Endothelial cell of umbilical vein (primary cell): Measurements from ENCODE around the gene ACSF3. TPM values are rescaled to one million over a fixed set of nuclear protein-coding genes. Genes with fewer than 3 reads are reported as not detected.
"Not testable (repeated sequence)": the region's sequence is repeated elsewhere in the genome, so short reads cannot be mapped to it uniquely, and the experiment has no call there.

Experiments
- BruUV-seq: library from RNA; stranded (reverse); fragments of 400-500 nt; replicated peaks from 2 replicates; lab custom pipeline; 2021; lab: Mats Ljungman, UMichigan
- CTCF ChIA-PET: fragments of 300-600, 350-600 bp; sonication (Branson Sonifier 250); formaldehyde crosslinking; loops from one replicate; lab custom pipeline; 2021; ENCODE audit warnings: antibody characterized with exemption, inconsistent platforms; lab: Charles Lee
- POLR2A ChIA-PET: fragments of 300-600, 350-600 bp; sonication (Branson Sonifier 250); formaldehyde crosslinking; loops from one replicate; lab custom pipeline; 2021; ENCODE audit warnings: antibody characterized with exemption, inconsistent platforms; lab: Charles Lee
- DNase-seq: peaks from one replicate; pipeline ENCODE4 v3.0.0-alpha.2; 2011; ENCODE audit warnings: low read depth, low spot score
- FAIRE-seq: peaks from 2 replicates; lab custom pipeline; 2011; peaks lifted over from hg19 to GRCh38; lab: Jason Lieb, UNC
- H2AFZ ChIP-seq: 2 replicates; pipeline ENCODE4 v1.6.0; 2012; ENCODE audit warnings: low read depth, low read length, control low read depth, inconsistent platforms
- H3K27ac ChIP-seq: 2 replicates; pipeline ENCODE4 v1.5.1; 2011; ENCODE audit warnings: low read depth, mild to moderate bottlenecking, control low read depth, low read length, moderate library complexity; ENCODE audit not compliant: insufficient read depth
- H3K27me3 ChIP-seq, 2 experiments: 2 replicates each; pipeline versions ENCODE4 v1.6.0 to v1.6.1; 2011; ENCODE audit warnings: low read length in 2 of 2, mixed read lengths in 1 of 2; ENCODE audit not compliant: control insufficient read depth in 2 of 2, insufficient read depth in 2 of 2
- H3K36me3 ChIP-seq, 2 experiments: 2 replicates in 1 of 2; 3 replicates in 1 of 2; pipeline ENCODE4 v1.5.1; 2011; ENCODE audit warnings: low read length in 2 of 2, mild to moderate bottlenecking in 1 of 2, moderate library complexity in 1 of 2; ENCODE audit not compliant: control insufficient read depth in 2 of 2, insufficient read depth in 2 of 2; ENCODE audit errors: extremely low read depth in 1 of 2
- H3K4me1 ChIP-seq: 3 replicates; pipeline ENCODE4 v1.5.1; 2011; ENCODE audit warnings: mild to moderate bottlenecking, low read length; ENCODE audit not compliant: control insufficient read depth, insufficient read depth; ENCODE audit errors: extremely low read depth
- H3K4me2 ChIP-seq: 2 replicates; pipeline ENCODE4 v1.6.1; 2011; ENCODE audit warnings: low read length, control low read depth, mixed read lengths; ENCODE audit not compliant: insufficient read depth
- H3K4me3 ChIP-seq, 3 experiments: fragments of 200-600 bp in 1 of 3; sonication (generic), shearing (Covaris generic) in 1 of 3; replicated peaks in 1 of 3; 2 replicates each; pipeline ENCODE4 v1.5.1; 2011 to 2016; ENCODE audit warnings: control low read depth in 3 of 3, low read length in 3 of 3, mild to moderate bottlenecking in 2 of 3, inconsistent platforms in 1 of 3, low read depth in 1 of 3, moderate library complexity in 1 of 3; ENCODE audit not compliant: insufficient read depth in 1 of 3
- H3K79me2 ChIP-seq: 2 replicates; pipeline ENCODE4 v1.6.0; 2012; ENCODE audit warnings: low read length, inconsistent platforms; ENCODE audit not compliant: control insufficient read depth, insufficient read depth
- H3K9ac ChIP-seq: replicated peaks from 2 replicates; pipeline ENCODE3; 2011; ENCODE audit warnings: low read length, control low read depth; ENCODE audit not compliant: insufficient read depth; ENCODE audit errors: extremely low read depth
- H3K9me1 ChIP-seq: replicated peaks from 3 replicates; pipeline ENCODE4 v1.6.0; 2011; ENCODE audit warnings: mild to moderate bottlenecking, low read length; ENCODE audit not compliant: control insufficient read depth, insufficient read depth; ENCODE audit errors: extremely low read depth
- H3K9me3 ChIP-seq: replicated peaks from 2 replicates; pipeline ENCODE4 v1.5.1; 2012; ENCODE audit warnings: low read length, inconsistent platforms; ENCODE audit not compliant: control insufficient read depth, insufficient read depth
- H4K20me1 ChIP-seq: replicated peaks from 2 replicates; pipeline ENCODE3; 2011; ENCODE audit warnings: mild to moderate bottlenecking, low read length; ENCODE audit not compliant: control insufficient read depth, insufficient read depth; ENCODE audit errors: extremely low read depth
- EZH2 ChIP-seq: IDR thresholded peaks from 2 replicates; pipeline ENCODE4 v1.6.1; 2012; ENCODE audit warnings: borderline replicate concordance, low read depth, mild to moderate bottlenecking, moderate library complexity, low read length, inconsistent platforms; ENCODE audit not compliant: severe bottlenecking
- FOS ChIP-seq: IDR thresholded peaks from 2 replicates; pipeline ENCODE4 v1.6.1; 2011; ENCODE audit warnings: mild to moderate bottlenecking, low read length, moderate library complexity, borderline replicate concordance; ENCODE audit not compliant: insufficient read depth
- GATA2 ChIP-seq: IDR thresholded peaks from 2 replicates; pipeline ENCODE4 v1.7.0; 2011; ENCODE audit warnings: low read depth, mild to moderate bottlenecking, moderate library complexity, mixed read lengths, low read length; ENCODE audit not compliant: insufficient read length, insufficient read depth
- JUN ChIP-seq: IDR thresholded peaks from 2 replicates; pipeline ENCODE4 v1.6.1; 2011; ENCODE audit warnings: borderline replicate concordance, low read depth; ENCODE audit not compliant: insufficient read length, insufficient read depth
- POLR2A ChIP-seq: IDR thresholded peaks from 2 replicates; pipeline ENCODE4 v1.6.1; 2012; ENCODE audit warnings: low read depth, mild to moderate bottlenecking, control low read depth, low read length
- POLR2AphosphoS5 ChIP-seq: IDR thresholded peaks from 2 replicates; pipeline ENCODE4 v1.6.1; 2012; ENCODE audit warnings: low read depth, mild to moderate bottlenecking, control low read depth, low read length, moderate library complexity; ENCODE audit not compliant: insufficient read depth
- dilution Hi-C: fragments of 300-500 bp; cut with MboI; formaldehyde crosslinking; loops from one replicate; pipeline ENCODE4 v1.15.0; 2019; ENCODE audit warnings: low sequenced_read_pairs; ENCODE audit not compliant: extremely low pct_ligation_motif_present
- intact Hi-C: fragments of 100-400 bp; cut with micrococcal nuclease; formaldehyde crosslinking; loops from one replicate; pipeline ENCODE4 v1.10.0; 2022
- polyA plus RNA-seq, 4 experiments: library from polyadenylated mRNA; depleted of rRNA in 3 of 4; stranded (reverse) in 3 of 4; unstranded in 1 of 4; fragments of >200 nt; gene quantifications; 2 replicates each; pipeline versions ENCODE4 v1.2.1 to v1.2.3, GENCODE V29; 2011 to 2012; ENCODE audit warnings: missing spikeins in 1 of 4
- total RNA-seq: library from RNA; stranded (reverse); gene quantifications from 2 replicates; pipeline ENCODE4 v1.2.3, GENCODE V29; 2021
- TF ChIP-seq, protein P1 (sequence below), 2 donors: IDR thresholded peaks; 1 replicate in 1 of 2; 2 replicates in 1 of 2; pipeline ENCODE4 v1.5.1; 2011; ENCODE audit warnings: low read length in 2 of 2, mild to moderate bottlenecking in 2 of 2, moderate library complexity in 2 of 2, control low read depth in 1 of 2, inconsistent platforms in 1 of 2, low read depth in 1 of 2; ENCODE audit not compliant: insufficient read depth in 1 of 2; ENCODE audit errors: extremely low read depth in 1 of 2
- TF ChIP-seq, protein P2 (sequence below): IDR thresholded peaks from 2 replicates; pipeline ENCODE4 v1.6.1; 2011; ENCODE audit not compliant: insufficient read depth, insufficient read length

Gene ACSF3
- total and polyA plus RNA-seq, 2 donors (not counting 3 experiments of a cell fraction or from before 2014, with no cell fraction given), result 18.6 to 33.2 TPM

DNA sequence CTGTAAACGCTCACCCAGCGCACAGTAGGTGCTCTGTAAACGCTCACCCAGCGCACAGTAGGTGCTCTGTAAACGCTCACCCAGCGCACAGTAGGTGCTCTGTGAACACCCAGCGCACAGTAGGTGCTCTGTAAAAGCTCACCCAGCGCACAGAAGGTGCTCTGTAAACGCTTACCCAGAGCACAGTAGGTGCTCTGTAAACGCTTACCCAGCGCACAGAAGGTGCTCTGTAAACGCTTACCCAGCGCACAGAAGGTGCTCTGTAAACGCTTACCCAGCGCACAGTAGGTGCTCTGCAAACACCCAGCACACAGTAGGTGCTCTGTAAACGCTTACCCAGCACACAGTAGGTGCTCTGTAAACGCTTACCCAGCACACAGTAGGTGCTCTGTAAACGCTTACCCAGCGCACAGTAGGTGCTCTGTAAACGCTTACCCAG, 93.0 kb downstream of the ACSF3 start:
- H3K9ac ChIP-seq, POLR2A ChIA-PET, H3K9me1 ChIP-seq, H3K27ac ChIP-seq, H2AFZ ChIP-seq, H3K36me3 ChIP-seq, H3K79me2 ChIP-seq, DNase-seq, H3K4me2 ChIP-seq, FAIRE-seq, H3K9me3 ChIP-seq, H3K4me3 ChIP-seq, CTCF ChIA-PET, H3K4me1 ChIP-seq, dilution Hi-C loops, H3K27me3 ChIP-seq, intact Hi-C loops, H4K20me1 ChIP-seq, BruUV-seq: not testable (repeated sequence)

DNA sequence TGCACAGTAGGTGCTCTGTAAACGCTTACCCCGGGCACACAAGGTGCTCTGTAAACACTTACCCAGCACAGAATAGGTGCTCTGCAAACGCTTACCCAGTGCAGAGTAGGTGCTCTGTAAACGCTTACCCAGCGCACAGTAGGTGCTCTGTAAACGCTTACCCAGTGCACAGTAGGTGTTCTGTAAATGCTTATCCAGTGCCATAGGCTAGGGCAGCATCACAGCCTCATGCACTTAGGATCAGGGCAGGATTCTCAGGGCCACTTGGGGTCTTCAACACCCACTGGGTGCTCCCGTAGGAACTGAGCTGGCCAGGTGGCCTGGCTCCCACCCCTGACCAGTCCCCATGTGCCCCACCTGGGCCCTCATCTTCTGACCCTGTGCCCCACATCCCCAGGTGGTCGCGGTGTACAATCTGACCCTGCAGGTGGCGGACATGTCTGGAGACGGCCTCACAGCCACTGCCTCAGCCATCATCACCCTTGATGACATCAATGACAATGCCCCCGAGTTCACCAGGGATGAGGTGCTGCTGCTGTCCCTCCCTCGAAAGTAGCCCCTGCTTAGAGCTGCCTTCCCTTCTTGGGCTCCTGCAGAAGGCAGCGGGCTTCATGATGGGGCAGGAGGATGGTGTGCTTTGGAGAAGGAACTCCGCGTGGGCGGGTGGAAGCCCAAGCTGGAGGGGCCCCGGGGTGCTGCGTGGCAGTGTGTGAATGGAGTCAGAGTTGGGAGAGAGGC, 93.5 kb downstream of the ACSF3 start:
- CTCF ChIA-PET, result interaction anchor here (0.5 kb wide), 1 partner anchor 254 kb away, joined by 3 read pairs; no protein-coding TSS in a partner anchor
- Histone ChIP-seq H4K20me1 (no peaks in the 10 kb centered on the region), H3K27me3 (peaks cover 0 to 4% of the 10 kb centered on the region in 2 experiments), H3K79me2 (no peaks in the 10 kb centered on the region), H3K9me3 (no peaks in the 10 kb centered on the region), H3K36me3 (no peaks in the 10 kb centered on the region), H3K27ac (no peak overlapping the region), H3K9ac (no peak overlapping the region), H3K4me3 (no peak overlapping the region), H2AFZ (no peak overlapping the region), H3K9me1 (no peaks in the 10 kb centered on the region), H3K4me1 (no peaks in the 10 kb centered on the region), H3K4me2 (no peak overlapping the region)
- no peak for DNase-seq
- TF ChIP-seq, protein P1, sequence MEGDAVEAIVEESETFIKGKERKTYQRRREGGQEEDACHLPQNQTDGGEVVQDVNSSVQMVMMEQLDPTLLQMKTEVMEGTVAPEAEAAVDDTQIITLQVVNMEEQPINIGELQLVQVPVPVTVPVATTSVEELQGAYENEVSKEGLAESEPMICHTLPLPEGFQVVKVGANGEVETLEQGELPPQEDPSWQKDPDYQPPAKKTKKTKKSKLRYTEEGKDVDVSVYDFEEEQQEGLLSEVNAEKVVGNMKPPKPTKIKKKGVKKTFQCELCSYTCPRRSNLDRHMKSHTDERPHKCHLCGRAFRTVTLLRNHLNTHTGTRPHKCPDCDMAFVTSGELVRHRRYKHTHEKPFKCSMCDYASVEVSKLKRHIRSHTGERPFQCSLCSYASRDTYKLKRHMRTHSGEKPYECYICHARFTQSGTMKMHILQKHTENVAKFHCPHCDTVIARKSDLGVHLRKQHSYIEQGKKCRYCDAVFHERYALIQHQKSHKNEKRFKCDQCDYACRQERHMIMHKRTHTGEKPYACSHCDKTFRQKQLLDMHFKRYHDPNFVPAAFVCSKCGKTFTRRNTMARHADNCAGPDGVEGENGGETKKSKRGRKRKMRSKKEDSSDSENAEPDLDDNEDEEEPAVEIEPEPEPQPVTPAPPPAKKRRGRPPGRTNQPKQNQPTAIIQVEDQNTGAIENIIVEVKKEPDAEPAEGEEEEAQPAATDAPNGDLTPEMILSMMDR (IDR thresholded peaks at IDR 0.05; ENCODE audit: extremely low read depth in 1 of 2, insufficient read depth in 1 of 2, low read depth in 1 of 2, low read length in 2 of 2), result no peak
- TF ChIP-seq EZH2, result no peak
- TF ChIP-seq GATA2, result no peak
- TF ChIP-seq, protein P2, sequence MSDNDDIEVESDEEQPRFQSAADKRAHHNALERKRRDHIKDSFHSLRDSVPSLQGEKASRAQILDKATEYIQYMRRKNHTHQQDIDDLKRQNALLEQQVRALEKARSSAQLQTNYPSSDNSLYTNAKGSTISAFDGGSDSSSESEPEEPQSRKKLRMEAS, result no peak
- TF ChIP-seq POLR2A, result no peak
- TF ChIP-seq POLR2AphosphoS5, result no peak
- TF ChIP-seq JUN, result no peak
- no peak for TF ChIP-seq FOS
- intact Hi-C loops (no loop called here), dilution Hi-C loops (no loop called here)
- no peak for FAIRE-seq
- POLR2A ChIA-PET, result no interaction called here
- no TSS peak for BruUV-seq
